Activated naive CD4-positive, alpha-beta T cell treated with anti-CD3 and anti-CD28 coated beads, Interleukin-2, amount 50 U/mL, for 24 hours (primary cell): ENCODE data around the gene FAM184B.

Experiments
- H3K27ac Mint-ChIP-seq: one replicate; pipeline ENCODE4 v1.8.0; 2021; ENCODE audit warnings: mild to moderate bottlenecking, mixed read lengths
- H3K27me3 Mint-ChIP-seq: one replicate; pipeline ENCODE4 v1.8.0; 2021; ENCODE audit warnings: mixed read lengths
- H3K36me3 Mint-ChIP-seq: one replicate; pipeline ENCODE4 v1.8.0; 2021; ENCODE audit warnings: mixed read lengths
- H3K4me1 Mint-ChIP-seq: one replicate; pipeline ENCODE4 v1.8.0; 2021; ENCODE audit warnings: mixed read lengths
- H3K4me3 Mint-ChIP-seq: one replicate; pipeline ENCODE4 v1.8.0; 2021; ENCODE audit warnings: mild to moderate bottlenecking, mixed read lengths
- H3K9me3 Mint-ChIP-seq: one replicate; pipeline ENCODE4 v1.8.0; 2021; ENCODE audit warnings: mixed read lengths

Gene FAM184B

DNA sequence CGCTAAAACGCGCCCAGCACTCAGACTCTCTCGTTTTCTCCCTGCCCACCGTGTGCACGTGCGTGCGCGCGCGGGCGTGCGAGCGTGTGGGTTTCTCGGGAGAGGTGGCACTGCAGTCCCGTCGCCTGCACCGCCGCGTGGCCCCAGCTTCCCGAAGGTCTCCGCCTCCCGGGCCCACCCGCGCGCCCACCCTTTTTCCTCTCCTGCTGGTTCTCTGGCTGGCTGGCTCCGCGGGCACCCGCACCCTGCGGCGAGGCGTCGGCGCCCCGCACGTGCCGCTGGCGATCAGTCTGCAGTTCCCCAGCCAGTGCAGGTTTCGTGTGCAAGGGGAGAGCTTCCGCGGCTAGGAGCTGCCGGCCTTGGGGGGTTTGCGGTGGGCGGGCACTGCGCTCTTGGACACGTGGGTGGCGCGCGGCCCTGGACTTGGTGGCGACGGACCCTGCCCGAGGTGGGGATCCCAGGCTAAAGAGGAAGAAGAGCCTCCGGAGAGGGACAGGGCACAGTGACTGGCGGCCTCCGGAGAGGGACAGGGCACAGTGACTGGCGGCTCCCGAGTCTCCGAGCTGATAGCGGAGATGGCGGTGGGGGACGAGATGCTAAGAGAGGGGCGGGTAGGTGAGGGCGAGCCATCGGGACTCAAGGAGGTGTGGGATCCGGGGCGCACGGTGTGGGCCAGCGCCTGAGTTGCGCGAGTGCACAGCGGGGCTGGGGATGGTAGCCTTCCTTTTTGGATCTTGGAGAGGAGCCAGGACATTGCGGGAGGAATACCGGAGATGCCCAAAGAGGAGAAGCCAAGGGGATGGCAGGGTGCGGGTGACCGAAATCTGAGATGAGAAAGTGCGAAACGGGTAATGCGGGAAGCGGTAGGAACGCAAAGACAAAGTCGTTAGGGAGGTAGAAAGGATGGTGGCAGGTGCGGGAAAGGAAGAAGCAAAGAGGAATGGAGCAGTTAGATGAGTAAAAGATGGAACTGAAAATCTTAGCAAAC, at the start of gene FAM184B:
TSS of gene FAM184B (minus strand) at position 322 of the 988 bp plus-strand sequence. CDS start 322 bp downstream, outside the sequence.
- H3K27ac Mint-ChIP-seq, result no peak within 1 kb of the TSS
- H3K27me3 Mint-ChIP-seq, result peaks cover 23% of the 10 kb centered on the region
- no peaks in the 10 kb centered on the region for H3K36me3 Mint-ChIP-seq
- H3K4me1 Mint-ChIP-seq, result peaks cover 15% of the 10 kb centered on the region
- peak within 1 kb of the TSS; percentile 3 for H3K4me3 Mint-ChIP-seq
- H3K9me3 Mint-ChIP-seq, result no peaks in the 10 kb centered on the region

DNA sequence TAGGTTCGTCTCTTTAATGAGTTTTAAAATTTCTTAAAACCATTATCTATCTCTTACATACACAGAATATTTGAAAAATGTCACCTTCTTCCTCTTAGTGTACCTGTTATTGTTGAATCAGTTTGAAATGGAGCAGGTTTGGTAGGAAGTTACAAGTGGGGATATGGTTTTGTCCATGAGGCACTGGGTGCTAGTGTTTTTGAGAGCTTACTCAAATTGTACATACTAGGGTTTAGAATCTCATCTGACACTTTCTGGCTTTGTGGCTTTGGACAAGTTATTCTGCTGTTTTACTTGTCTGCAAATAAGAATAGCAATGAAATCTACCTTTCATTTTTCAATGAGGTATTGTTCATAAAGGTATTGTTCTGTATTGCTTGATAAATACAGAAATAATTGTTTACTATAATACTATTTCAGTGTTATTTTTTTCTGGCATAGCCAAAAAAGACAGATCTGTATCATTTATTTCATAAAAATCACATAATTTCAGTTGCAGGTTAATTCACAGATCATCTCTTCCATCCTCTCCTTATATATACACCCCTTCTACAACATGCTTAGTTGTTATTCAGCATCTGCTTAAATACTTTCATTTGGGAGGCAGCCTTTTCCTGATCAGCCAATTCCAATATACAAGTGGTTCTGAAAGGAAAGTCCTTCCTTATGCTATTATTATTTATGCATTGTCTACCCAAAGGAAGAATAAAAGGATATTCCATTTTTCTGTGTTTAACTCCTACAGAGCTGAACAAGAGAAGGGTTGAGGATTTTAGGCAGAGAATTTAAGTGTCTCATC, 42.6 kb upstream of the FAM184B start:
- Mint-ChIP-seq H3K36me3 (no peaks in the 10 kb centered on the region), H3K4me3 (no peak overlapping the region), H3K9me3 (no peaks in the 10 kb centered on the region), H3K4me1 (no peaks in the 10 kb centered on the region), H3K27ac (no peak overlapping the region), H3K27me3 (no peaks in the 10 kb centered on the region)

DNA sequence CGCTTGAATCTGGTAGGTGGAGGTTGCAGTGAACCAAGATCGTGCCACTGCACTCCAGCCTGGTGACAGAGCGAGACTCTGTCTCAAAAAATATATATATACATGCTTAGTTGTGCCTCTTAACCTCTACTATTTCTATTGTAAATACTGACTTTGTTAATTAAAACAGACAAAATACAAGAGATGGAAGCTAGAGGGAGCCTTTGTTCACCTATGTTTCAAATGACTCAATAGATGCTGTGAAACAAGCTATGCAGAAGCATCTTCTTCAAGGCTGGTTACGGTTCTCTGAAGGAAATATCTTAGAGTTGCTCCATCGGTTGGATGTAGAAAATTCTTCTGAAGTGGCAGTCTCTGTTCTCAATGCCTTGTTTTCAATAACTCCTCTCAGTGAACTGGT, 35.6 kb upstream of the FAM184B start:
- H3K4me3 Mint-ChIP-seq, result no peak overlapping the region
- H3K27ac Mint-ChIP-seq, result no peak overlapping the region

DNA sequence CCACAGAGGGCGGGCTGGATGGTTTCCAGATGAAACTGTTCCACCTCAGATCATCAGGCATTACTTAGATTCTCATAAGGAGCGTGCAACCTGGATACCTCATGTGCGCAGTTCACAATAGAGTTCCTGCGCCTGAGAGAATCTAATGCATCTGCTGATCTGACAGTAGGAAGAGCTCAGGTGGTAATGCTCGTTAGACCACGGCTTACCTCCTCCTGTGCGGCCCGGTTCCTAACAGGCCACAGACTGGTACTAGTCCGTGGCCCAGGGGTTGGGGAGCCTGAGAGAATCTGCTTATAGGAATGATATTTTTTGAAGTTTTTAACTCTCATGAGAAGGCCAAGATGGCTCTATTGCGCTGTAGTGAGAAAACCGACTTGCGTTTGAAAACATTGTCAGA, 34.7 kb upstream of the FAM184B start:
- no peaks in the 10 kb centered on the region for H3K36me3 Mint-ChIP-seq

More for the DNA sequence above, 35.6 kb upstream of the FAM184B start:
- no peaks in the 10 kb centered on the region for H3K27me3 Mint-ChIP-seq
- no peaks in the 10 kb centered on the region for H3K9me3 Mint-ChIP-seq
- no peaks in the 10 kb centered on the region for H3K36me3 Mint-ChIP-seq
- H3K4me1 Mint-ChIP-seq, result peaks cover 7% of the 10 kb centered on the region

DNA sequence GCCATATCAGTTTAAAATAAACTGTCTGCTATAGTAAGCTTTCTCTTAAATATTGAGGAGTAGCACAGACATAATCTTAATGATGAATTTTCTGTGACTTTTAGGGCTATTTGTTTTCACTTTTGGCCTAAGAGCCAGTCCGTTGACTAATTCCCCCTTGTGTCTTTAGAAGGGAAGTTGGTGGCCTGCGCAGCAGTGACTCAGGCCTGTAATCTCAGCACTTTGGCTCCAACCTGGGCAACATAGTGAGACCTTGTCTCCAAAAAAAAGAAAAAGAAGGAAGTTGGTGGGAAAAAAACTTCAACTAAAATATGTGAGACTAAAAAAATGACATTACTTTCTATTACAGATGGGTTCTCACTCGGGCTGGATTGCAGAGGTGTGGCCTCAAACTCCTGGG, 32.7 kb upstream of the FAM184B start:
- no peaks in the 10 kb centered on the region for H3K36me3 Mint-ChIP-seq
- no peaks in the 10 kb centered on the region for H3K9me3 Mint-ChIP-seq
- no peaks in the 10 kb centered on the region for H3K27me3 Mint-ChIP-seq
- H3K27ac Mint-ChIP-seq, result no peak overlapping the region
- H3K4me3 Mint-ChIP-seq, result no peak overlapping the region
- H3K4me1 Mint-ChIP-seq, result peaks cover 12% of the 10 kb centered on the region

More for the DNA sequence above, 34.7 kb upstream of the FAM184B start:
- Mint-ChIP-seq H3K9me3 (no peaks in the 10 kb centered on the region), H3K4me3 (no peak overlapping the region), H3K27me3 (no peaks in the 10 kb centered on the region), H3K27ac (no peak overlapping the region), H3K4me1 (peaks cover 12% of the 10 kb centered on the region)

DNA sequence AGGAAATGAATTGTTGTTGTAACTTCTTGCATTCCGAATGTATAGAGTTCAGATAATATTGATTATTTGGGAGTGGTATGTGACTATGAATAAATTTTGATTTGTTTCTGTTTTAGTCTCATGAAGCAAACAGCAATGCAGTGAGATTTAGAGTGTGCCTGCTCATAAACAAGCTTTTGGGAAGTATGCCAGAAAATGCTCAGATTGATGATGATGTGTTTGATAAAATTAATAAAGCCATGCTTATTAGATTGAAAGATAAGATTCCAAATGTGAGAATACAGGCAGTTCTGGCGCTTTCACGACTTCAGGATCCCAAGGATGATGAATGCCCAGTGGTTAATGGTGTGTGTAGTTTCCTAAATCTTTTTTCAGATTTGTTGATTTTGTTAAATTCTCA, 31.4 kb upstream of the FAM184B start:
- Mint-ChIP-seq H3K27ac (no peak overlapping the region), H3K4me1 (peaks cover 21% of the 10 kb centered on the region), H3K4me3 (no peak overlapping the region), H3K27me3 (no peaks in the 10 kb centered on the region), H3K36me3 (peaks cover 3% of the 10 kb centered on the region), H3K9me3 (no peaks in the 10 kb centered on the region)

DNA sequence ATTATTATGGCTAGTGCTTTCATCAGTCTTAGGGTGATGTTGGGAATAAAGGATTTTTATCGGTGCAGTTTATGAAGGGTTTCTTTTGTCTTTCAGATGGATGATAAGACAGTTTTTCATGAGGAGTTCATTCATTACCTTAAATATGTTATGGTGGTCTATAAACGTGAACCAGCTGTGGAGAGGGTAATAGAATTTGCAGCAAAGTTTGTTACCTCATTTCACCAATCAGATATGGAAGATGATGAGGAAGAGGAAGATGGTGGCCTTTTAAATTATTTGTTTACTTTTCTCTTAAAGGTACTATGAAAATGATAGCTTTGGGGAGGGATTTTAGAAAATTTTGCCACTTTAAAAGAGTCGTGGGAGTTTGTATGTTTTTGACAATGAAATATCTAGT, 30.7 kb upstream of the FAM184B start:
- H3K4me3 Mint-ChIP-seq, result peak overlapping the region; percentile 97
- no peak overlapping the region for H3K27ac Mint-ChIP-seq
- H3K36me3 Mint-ChIP-seq, result peaks cover 3% of the 10 kb centered on the region
- H3K9me3 Mint-ChIP-seq, result no peaks in the 10 kb centered on the region
- H3K27me3 Mint-ChIP-seq, result no peaks in the 10 kb centered on the region
- peaks cover 22% of the 10 kb centered on the region for H3K4me1 Mint-ChIP-seq

DNA sequence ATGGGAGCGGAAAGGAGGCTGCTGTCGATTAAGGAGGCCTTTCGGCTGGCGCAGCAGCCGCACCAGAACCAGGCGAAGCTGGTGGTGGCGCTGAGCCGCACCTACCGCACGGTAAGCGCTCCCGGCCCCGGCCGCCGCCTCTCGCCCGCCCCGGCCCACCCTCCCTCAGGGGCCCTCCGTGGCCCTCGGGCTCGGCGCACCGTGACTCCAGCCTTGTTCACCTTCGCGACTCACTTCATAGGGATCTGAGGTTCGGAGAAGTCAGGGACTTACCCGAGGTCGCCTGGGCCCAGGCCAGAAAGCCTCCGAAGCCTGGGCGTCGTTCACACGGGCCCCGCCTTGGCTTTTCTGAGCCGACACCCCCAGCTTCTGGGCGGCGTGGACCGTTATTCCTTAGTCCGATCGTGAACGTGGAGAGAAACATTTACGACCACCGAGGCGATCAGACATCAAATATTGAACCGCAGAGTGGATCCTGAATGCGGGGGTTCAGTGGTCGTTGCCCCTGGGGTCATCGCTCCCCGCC, 29.7 kb upstream of the FAM184B start:
- H3K4me1 Mint-ChIP-seq, result peaks cover 31% of the 10 kb centered on the region
- H3K27ac Mint-ChIP-seq, result peak overlapping the region; percentile 99
- peak overlapping the region; percentile 97 for H3K4me3 Mint-ChIP-seq
- no peaks in the 10 kb centered on the region for H3K27me3 Mint-ChIP-seq
- H3K9me3 Mint-ChIP-seq, result no peaks in the 10 kb centered on the region
- H3K36me3 Mint-ChIP-seq, result peaks cover 3% of the 10 kb centered on the region

DNA sequence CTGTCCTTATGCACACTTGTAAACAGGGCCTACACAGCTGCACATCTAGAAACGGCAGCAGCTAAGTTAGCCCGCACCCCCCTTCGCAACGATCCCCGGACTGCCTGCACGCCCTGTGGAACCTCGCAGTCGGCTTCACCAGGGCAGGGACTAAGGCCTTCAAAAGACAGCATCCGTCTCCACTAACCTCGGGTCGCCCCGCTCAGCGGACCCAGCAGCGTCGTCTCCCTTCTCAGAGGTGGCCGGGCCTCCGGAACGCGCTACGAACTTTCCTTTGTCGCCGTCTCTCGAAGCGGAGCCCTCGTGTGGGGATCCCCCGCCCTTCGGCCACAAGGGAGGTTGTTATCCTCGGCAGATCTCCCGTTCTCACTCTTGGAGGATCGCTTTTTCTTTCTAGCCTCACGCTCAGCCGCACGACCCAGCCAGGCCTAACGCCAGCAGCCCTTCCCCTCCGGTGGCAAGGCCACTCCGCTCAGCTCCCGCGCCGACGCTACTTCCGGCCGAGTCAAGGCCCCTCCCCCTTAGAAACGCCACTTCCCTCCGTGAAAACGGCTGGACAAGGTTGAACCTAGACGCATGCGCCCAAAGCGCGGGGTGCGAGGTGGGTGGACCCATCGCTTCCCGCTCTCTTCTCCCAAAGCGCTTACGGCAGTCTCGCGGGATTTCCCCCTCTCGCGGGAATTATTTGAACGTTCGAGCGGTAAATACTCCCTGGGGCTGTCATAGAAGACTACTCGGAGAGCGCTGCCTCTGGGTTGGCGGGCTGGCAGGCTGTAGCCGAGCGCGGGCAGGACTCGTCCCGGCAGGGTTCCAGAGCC, 29.0 kb upstream of the FAM184B start, which contains the start of the genes DCAF16 and NCAPG:
TSS of gene DCAF16 (minus strand) at position 498 of the 818 bp plus-strand sequence. CDS start 6,616 bp downstream, outside the sequence.
TSS of gene NCAPG (plus strand) at position 720 of the 818 bp plus-strand sequence. CDS start 99 bp downstream, outside the sequence.
- Mint-ChIP-seq H3K4me1 (peaks cover 38% of the 10 kb centered on the region), H3K9me3 (no peaks in the 10 kb centered on the region), H3K4me3 (peak within 1 kb of the TSS; percentile 97), H3K36me3 (peaks cover 3% of the 10 kb centered on the region), H3K27me3 (no peaks in the 10 kb centered on the region), H3K27ac (peak within 1 kb of the TSS; percentile 99)

DNA sequence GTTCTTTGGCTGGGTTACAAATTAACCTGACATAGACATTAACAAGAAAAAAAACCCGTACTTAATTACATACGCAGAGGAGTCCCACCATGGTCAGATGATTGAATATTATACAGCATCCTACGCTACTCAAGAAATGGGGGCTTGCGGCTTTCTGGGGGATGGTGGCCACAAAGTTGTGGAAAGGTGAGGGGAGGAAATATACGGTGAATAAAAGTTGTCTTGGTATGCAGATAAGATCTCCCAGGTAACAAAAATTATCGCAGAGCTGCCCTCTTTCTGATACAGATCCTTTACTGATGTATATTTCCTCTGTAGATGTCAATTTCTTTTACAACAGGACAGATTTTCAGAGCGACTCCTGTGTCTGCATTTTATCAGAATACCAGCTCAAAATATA, 28.2 kb upstream of the FAM184B start:
- H3K36me3 Mint-ChIP-seq, result peaks cover 3% of the 10 kb centered on the region
- H3K4me3 Mint-ChIP-seq, result peak overlapping the region; percentile 97
- H3K9me3 Mint-ChIP-seq, result no peaks in the 10 kb centered on the region
- peak overlapping the region; percentile 99 for H3K27ac Mint-ChIP-seq
- H3K4me1 Mint-ChIP-seq, result peaks cover 44% of the 10 kb centered on the region
- H3K27me3 Mint-ChIP-seq, result no peaks in the 10 kb centered on the region

DNA sequence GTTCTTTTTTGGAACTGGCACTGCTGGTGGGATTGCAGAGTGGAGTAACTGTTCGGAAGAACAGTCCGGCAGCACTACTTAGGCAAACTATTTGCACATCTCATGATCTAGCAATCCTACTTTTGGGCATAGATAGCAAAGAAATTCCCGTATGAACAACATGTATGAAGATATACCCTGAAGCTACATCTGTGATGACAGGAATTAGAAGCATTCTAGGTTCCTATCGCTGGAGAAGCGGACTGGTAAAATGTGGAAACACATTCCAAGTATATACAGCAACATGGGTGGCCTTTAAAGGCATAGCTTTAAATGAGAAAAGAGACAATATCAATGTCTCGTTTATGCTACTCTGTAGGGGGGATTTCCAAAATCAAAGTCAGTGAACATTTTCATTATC, 26.0 kb upstream of the FAM184B start:
- Mint-ChIP-seq H3K4me1 (peaks cover 59% of the 10 kb centered on the region), H3K36me3 (peaks cover 10% of the 10 kb centered on the region), H3K4me3 (peak overlapping the region; percentile 97), H3K9me3 (no peaks in the 10 kb centered on the region), H3K27ac (no peak overlapping the region), H3K27me3 (no peaks in the 10 kb centered on the region)

DNA sequence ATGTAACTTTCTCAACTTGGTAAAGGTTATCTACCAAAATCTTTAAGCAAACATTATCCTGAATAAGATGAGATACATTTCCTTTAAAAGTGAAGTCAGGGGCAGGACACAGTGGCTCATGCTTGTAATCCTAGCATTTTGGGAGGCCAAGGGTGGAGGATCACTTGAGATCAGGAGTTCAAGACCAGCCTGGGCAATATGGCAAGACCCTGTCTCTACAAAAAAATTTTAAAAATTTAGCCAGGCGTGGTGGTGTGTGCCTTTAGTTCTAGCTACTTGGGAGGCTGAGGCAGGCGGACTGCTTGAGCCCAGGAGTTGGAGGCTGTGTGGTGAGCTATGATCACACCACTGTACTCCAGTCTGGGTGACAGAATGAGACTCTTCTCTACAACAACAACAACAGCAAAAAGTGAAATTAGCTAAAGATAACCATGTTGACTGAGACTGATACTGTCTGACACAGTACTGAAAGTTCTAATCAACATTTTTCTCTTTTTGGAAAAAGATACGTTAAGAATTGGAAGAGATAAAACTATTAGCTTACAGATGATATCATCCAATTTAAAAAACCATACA, 24.2 kb upstream of the FAM184B start:
- Mint-ChIP-seq H3K4me3 (peak overlapping the region; percentile 36), H3K4me1 (peaks cover 59% of the 10 kb centered on the region)

DNA sequence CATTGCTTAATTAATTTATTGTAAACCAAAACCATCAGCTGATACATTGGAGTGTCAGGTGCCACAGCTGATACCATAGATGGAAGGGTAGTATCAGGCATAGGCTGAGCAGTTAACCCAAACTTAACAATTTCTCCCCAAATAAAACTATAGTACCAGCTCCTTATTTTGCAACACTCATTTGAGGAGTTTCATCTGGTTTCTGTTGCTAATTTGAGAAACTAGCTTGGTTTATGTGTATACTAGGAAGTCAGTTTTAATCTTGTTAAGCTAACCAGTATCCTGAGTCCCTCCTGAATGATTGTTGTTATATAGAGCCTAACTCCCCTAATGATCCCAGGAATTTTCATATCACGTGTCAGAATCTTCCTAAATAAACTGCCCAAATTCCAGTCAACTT, 16.4 kb upstream of the FAM184B start:
- peaks cover 22% of the 10 kb centered on the region for H3K4me1 Mint-ChIP-seq
- H3K4me3 Mint-ChIP-seq, result no peak overlapping the region

More for the DNA sequence above, 24.2 kb upstream of the FAM184B start:
- peaks cover 13% of the 10 kb centered on the region for H3K36me3 Mint-ChIP-seq
- H3K27ac Mint-ChIP-seq, result peak overlapping the region; percentile 59
- H3K27me3 Mint-ChIP-seq, result no peaks in the 10 kb centered on the region
- H3K9me3 Mint-ChIP-seq, result no peaks in the 10 kb centered on the region

DNA sequence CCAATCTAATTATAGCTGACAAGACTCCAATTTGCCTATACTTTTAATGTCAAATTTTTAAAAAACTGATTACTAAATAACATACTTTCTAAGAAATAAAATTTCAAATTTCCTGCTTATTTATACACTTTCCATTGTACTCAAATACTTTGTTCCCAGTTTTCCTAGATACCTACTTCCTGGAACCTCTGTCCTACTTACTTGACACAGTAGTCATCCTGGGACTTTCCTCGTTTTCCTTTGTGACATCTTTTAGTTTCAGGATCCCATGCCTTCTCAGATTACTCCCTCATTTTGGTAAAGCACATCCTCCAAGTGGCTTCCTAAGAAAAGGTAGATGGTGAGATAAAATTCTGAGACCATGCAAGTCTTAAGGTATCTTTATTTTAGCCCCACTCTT, 13.3 kb upstream of the FAM184B start:
- peaks cover 12% of the 10 kb centered on the region for H3K36me3 Mint-ChIP-seq
- no peak overlapping the region for H3K27ac Mint-ChIP-seq
- H3K4me3 Mint-ChIP-seq, result no peak overlapping the region
- H3K9me3 Mint-ChIP-seq, result no peaks in the 10 kb centered on the region
- H3K27me3 Mint-ChIP-seq, result no peaks in the 10 kb centered on the region
- peaks cover 8% of the 10 kb centered on the region for H3K4me1 Mint-ChIP-seq

More for the DNA sequence above, 16.4 kb upstream of the FAM184B start:
- no peaks in the 10 kb centered on the region for H3K9me3 Mint-ChIP-seq
- peaks cover 17% of the 10 kb centered on the region for H3K36me3 Mint-ChIP-seq
- H3K27me3 Mint-ChIP-seq, result no peaks in the 10 kb centered on the region
- peak overlapping the region; percentile 30 for H3K27ac Mint-ChIP-seq
